Inflammatory macrophage treated with lipopolysaccharide for 1 hour (primary cell): Measurements from ENCODE around the gene ZNF445.
"Not testable (repeated sequence)": the region's sequence is repeated elsewhere in the genome, so short reads cannot be mapped to it uniquely, and the experiment has no call there.

Source experiments
- DNase-seq, 2 donors: peaks; one replicate each; pipeline ENCODE4 v3.0.0-alpha.2; 2020 to 2022

Gene ZNF445

GRCh38 chr3:44477312-44478030 lies at the start of gene ZNF445:
Gene ZNF445 (minus strand): TSS chr3:44477670. CDS start chr3:44455549, 22,121 bp downstream.
- peak; percentile 64 to 77 for DNase-seq

DNA sequence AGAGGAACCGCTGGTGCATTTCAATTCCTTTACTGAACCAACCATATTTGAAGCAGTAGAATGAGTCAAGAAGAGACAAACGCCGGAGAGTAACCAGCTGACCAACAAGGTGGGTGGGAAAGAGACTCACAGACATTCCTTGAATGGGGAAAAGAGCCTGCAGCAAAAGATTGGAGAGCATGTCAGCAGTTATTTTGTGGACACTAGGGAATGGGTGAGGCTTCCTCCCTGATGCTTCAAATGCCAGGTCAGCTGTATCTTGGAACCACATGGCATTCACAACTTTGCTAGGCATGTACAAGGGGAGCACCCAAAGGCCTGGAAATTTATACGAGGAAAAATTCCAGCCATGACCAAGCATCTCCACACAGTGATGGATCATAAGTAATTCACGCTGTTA lies 47.6 kb upstream of the ZNF445 start:
- no peak for DNase-seq

GRCh38 chr3:44522494-44522933 lies 45.0 kb upstream of the ZNF445 start:
- DNase-seq = no peak

GRCh38 chr3:44521721-44522120 lies 44.3 kb upstream of the ZNF445 start:
- DNase-seq = no peak

DNA sequence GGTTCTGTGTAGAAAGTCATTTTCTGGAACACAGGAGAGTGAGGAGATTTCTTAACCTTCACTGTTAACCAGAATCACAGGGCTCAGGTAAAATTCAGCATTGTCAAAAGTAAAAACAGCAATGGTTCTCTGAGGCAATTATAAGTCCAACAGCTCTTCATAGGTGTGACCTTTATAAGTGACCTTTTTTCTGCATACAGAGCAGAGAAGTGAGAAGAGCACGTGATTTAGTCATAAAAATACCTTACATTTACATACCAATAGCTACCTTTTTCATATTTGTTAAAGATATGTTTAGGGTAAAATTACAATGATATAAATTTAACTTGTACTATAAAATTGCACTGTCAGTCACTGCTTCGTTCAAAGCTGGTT lies 41.3 kb upstream of the ZNF445 start:
- DNase-seq = no peak

DNA sequence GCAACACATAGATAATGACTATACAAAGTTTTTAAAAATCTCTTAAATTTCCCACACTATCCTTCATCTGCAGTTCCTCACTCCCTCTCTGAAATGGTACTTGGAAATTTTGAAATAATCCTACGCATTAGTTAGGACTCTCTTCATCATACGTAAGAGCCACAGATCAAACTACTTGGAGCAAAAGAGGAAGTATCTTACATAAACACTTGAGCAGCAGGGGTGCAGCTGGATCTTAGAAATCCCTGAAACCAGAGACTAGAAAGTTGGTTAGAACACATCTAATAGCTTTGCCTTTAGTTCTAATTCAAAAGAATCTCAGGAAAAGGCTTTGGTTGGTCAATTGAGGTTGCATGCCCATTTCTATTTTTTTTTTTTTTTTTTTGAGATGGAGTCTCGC lies 38.8 kb upstream of the ZNF445 start:
- DNase-seq = peak; percentile 65 to 86

DNA sequence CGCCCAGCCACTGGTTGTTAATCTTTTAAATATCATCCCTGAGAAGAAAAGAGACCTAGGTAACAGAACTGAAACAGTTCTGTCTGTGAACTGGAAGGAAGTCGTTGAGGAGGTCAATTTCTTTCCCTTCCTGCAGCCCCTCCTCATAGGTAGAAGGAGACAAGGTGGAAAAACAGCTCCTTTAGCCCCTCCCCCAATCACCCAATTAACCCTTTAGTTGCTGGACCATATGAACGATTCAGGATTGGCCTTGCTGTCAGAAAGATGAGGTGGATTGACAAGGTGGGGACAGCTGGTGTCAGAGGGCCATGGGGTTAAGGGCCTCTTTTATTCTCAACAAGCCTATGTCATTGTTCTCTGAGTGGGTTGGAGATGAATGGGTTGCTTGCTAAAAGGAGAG lies 36.0 kb upstream of the ZNF445 start:
- DNase-seq = no peak

GRCh38 chr3:44511238-44511566 lies 33.7 kb upstream of the ZNF445 start:
- peak in 1 of 2 donors; percentile 13 for DNase-seq

DNA sequence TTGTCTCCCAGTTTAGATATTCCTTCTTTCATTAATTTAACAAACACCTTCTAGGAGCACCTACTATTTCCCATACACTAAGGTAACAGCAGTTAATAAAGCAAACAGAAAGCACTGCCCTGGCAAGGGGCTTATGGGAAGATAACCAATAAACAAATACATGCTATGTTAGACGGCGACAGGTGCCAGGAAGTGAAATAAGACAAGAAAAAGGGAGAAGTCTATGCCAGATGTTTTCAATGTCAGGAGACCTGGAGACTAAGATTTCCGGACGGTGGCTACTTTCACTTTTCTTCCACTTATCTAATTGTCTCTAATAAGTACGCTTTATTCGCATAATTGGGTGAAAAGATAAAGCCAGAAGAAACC lies 32.5 kb upstream of the ZNF445 start:
- DNase-seq = no peak

- no peak for DNase-seq
These were observed 32.0 kb upstream of the ZNF445 start for GRCh38 chr3:44509393-44509921.

DNA sequence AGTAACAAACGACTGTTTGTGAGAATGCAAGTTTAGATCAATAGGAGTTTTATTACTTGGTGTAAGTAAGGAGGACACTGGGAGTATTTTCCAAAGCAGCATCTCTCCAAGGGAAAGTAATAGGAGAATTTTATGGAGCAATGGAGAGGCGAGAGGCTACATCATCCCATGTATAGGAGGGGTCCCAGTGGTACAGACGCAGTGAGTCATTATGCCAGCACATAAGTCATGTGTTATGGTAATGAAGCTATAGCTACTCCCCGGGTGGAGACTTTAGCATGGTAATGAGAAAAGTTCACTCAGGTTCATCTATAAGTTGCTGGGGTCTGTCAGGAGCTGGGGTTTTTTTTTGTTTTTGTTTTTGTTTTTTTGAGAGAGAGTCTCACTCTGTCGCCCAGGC lies 29.5 kb upstream of the ZNF445 start:
- no peak for DNase-seq

DNA sequence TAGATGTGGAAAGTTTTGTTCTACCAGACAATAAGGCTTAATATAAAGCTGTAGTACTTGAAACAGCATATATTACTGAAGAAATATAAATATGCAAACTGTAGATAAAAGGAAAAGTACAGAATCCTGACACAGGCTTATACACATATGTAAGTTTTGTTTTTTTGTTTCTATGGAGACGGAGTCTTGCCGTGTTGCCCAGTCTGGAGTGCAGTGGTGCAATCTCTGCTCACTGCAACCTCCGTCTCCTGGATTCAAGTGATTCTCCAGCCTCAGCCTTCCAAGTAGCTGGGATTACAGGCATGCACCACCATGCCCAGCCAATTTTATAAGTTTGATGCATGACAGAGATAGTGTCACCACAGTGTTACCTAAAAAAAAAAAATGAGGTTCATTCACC lies 29.1 kb upstream of the ZNF445 start:
- no peak for DNase-seq

DNA sequence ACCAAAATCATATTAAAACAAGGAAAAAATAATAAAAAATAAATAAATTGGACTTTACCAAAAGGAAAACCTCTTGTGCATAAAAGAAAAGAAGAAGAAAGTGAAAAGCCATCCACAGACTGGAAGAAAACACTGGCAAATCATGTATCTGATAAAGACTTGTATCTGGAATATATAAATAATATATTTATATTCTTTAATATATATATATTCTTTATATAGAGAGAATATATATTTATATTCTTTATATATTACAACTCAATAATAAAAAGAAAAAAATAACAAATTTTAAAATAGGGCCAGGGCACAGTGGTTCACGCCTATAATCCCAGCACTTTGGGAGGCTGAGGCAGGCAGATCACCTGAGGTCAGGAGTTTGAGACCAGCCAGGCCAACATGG lies 27.1 kb upstream of the ZNF445 start:
- DNase-seq = no peak

DNA sequence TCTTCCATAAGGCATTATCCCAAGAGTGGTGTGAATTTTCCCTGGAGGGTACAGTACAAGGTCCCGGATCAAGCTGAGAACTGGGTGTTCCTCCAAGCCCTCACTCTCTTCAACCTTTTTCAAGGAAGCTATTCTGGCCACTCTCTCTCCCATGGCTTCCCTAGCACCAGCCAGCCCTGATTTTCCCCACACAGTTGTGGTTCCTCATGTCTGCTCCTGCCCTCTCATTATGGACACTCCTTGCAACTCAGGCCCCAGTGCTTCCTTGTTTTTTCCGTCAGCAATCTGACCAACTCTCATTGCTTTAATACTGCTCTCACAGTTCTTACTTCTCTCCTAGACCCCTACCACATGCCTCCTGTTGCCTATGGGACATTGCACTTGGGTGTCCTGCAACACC lies 25.7 kb upstream of the ZNF445 start:
- not testable (repeated sequence) for DNase-seq

DNA sequence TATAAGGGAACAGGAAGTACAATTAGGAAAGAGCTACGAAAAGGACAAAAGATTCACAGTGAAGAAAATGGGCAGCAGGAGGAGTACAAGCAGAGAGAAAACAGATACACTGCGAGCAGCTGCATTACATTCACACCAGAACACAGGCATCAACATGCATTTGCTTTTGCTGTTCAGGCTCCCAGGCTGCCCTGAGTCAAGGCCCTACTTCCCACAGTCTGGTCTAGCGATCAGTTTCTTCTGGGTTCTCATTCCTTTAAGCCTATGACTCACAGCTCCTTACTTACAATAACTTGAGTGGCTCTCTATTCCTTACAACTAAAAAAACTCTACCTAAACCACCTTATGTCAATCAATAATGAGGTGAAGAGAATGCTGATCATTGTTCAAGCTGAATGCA lies 24.5 kb upstream of the ZNF445 start:
- DNase-seq = no peak

GRCh38 chr3:44499899-44500168 lies 22.4 kb upstream of the ZNF445 start:
- DNase-seq = not testable (repeated sequence)

- DNase-seq = no peak
These were observed 21.9 kb upstream of the ZNF445 start for GRCh38 chr3:44499149-44499898.

- DNase-seq = no peak
These were observed 18.4 kb upstream of the ZNF445 start for GRCh38 chr3:44495636-44496415.

DNA sequence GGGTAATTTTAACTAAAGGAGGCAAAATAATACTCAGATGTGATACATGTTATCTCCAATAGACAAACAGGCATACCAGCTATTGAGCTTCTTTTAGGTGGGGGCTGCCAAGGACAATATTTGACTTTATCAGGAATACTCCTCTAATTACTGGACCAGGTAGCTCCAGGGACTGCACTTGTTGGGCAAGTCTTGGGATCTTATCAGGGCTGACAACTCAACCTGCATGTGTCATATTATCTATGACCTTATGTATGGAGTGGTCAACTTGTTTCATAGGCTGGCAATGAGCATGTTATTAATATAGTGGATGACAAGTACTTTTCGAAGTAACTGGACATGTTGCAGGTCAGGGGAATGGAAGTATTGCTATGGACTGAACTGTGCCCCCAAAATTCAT lies 15.0 kb upstream of the ZNF445 start:
- DNase-seq = no peak

DNA sequence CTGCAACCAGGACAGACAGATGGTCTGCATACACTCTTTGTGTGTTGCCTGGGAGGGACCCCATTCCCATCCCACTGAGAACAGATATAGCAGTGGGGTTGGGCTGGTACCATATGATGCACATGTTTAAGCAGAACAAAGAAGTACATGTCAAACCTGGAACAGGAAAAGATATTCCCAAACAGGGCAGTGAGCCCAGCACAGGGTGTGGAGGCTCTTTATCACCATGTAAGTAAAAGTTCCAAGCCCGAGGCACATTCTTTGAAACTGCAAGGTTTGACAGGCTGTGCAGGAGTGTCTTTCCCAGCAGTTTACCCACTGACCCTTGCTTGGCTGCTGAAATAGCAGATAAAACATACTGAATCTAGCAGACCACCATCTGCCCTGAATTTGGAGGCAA lies 5.3 kb upstream of the ZNF445 start:
- no peak for DNase-seq

GRCh38 chr3:44478606-44479094 lies 1.2 kb upstream of the ZNF445 start:
- no peak for DNase-seq

DNA sequence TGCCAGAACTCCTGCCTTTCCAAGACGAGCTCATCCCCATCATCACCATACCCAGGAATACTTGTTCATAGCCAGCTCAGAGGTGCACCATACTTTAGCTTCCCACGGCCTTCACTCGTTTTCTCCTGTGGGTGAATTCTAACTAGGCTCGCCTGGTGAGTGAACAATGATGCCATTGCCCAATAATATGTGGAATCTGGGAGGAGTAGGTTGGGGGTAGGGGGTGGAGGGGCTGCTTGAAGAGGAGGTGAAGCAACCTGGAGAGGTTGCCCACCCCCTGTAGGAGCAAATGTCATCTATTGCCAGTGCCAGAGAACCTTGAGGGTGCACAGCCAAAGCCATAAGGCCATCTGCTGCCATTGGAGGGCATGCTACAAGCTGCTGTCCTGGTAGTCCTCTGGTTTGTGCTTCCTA lies 592 bp upstream of the ZNF445 start:
- DNase-seq = no peak

DNA sequence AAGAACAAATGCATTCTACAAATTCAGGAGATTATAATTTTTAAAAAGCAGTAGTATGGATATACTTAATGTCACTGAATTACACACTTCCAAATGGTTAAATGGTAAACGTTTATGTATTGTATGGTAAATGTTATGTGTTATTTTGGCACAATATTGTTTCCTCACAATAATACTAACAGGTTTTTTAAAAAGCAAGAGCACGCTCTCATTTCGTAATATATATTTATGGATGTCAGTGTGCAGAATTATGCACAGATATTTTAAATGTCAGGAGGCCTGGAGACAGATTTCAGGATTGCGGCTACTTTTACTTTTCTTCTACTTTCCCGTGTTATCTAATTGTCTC lies 533 bp downstream of the ZNF445 start:
- DNase-seq = no peak

DNA sequence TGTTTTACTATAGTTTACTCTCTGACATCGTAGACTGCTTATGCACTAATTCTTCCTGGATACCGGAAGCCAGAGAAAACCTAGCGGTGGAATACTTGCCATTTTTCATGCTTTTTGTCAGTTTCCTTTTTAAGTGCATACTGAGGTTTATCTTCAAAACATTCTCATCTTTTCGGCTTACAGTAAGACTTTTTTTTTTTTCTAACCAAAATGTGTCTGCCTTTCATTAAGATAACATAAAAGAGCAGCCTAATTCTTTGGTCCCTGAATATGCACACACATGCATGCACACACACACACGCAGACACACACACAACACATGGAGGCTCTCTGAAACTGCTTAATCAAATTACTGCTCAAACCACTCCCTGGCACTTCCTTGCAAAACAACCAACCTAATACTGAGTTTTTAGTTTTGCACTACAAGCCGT lies 1.3 kb downstream of the ZNF445 start:
- DNase-seq = peak in 1 of 2 donors; percentile 18
